Fibroblast of the aortic adventitia (primary cell): ENCODE measurements around the gene ZNF423. TPM values are rescaled to one million over a fixed set of nuclear protein-coding genes. Genes with fewer than 3 reads are reported as not detected.
"Not testable (repeated sequence)": the region's sequence is repeated elsewhere in the genome, so short reads cannot be mapped to it uniquely, and the experiment has no call there.

Experiments
- DNase-seq: peaks from one replicate; pipeline ENCODE4 v3.0.0-alpha.2; 2010; ENCODE audit warnings: low read depth
- H3K4me3 ChIP-seq: 2 replicates; pipeline ENCODE4 v1.5.1; 2011; ENCODE audit warnings: low read depth, mild to moderate bottlenecking, control low read depth, low read length, moderate library complexity
- CTCF ChIP-seq: IDR thresholded peaks from 2 replicates; pipeline ENCODE4 v1.5.1; 2011; ENCODE audit warnings: mild to moderate bottlenecking, low read length, control low read depth, inconsistent platforms; ENCODE audit not compliant: insufficient read depth
- total RNA-seq: library from RNA; depleted of rRNA; stranded (reverse); fragments of >200 nt; gene quantifications from 2 replicates; pipeline ENCODE4 v1.2.3, GENCODE V29; 2012; ENCODE audit warnings: low replicate concordance

Gene ZNF423
- total RNA-seq, 1 donor = 13.5 TPM

- TF ChIP-seq CTCF = no peak
- no peak for DNase-seq
- no peak overlapping the region for H3K4me3 ChIP-seq
These were observed 167.7 kb downstream of the ZNF423 start for GRCh38 chr16:49688036-49688697.

GRCh38 chr16:49687476-49688002 is 168.4 kb downstream of the ZNF423 start:
- H3K4me3 ChIP-seq = no peak overlapping the region
- DNase-seq = no peak
- no peak for TF ChIP-seq CTCF

GRCh38 chr16:49684696-49685095 is 171.2 kb downstream of the ZNF423 start:
- TF ChIP-seq CTCF = no peak
- DNase-seq = no peak
- no peak overlapping the region for H3K4me3 ChIP-seq

- H3K4me3 ChIP-seq = no peak overlapping the region
- DNase-seq = no peak
- no peak for TF ChIP-seq CTCF
These were observed 173.2 kb downstream of the ZNF423 start for GRCh38 chr16:49682577-49683165.

- no peak overlapping the region for H3K4me3 ChIP-seq
- DNase-seq = no peak
These were observed 174.6 kb downstream of the ZNF423 start for GRCh38 chr16:49681217-49681883.

GRCh38 chr16:49679095-49679494 is 176.8 kb downstream of the ZNF423 start:
- DNase-seq = no peak
- no peak for TF ChIP-seq CTCF
- no peak overlapping the region for H3K4me3 ChIP-seq

More at GRCh38 chr16:49681217-49681883, 174.6 kb downstream of the ZNF423 start:
- TF ChIP-seq CTCF = no peak

- H3K4me3 ChIP-seq, DNase-seq: not testable (repeated sequence)
These were observed 178.3 kb downstream of the ZNF423 start for GRCh38 chr16:49677661-49678060.
